Measurements from ENCODE around the gene SPTSSB.

Gene SPTSSB

GRCh38 chr3:161295325-161295724, 76.0 kb downstream of the SPTSSB start:
- TF ChIP-seq CTCF (IDR thresholded peaks at IDR 0.05) = no peak
- no peaks in the 10 kb centered on the region for H3K9me3 ChIP-seq
- H3K4me1 ChIP-seq = no peaks in the 10 kb centered on the region
- no peak for DNase-seq
- no peaks in the 10 kb centered on the region for H3K36me3 ChIP-seq
- H3K27ac ChIP-seq = no peak overlapping the region
- intact Hi-C loops (cut with DNase I; ENCODE audit: low total_unique reads) = no loop called here
- no peak overlapping the region for H3K4me3 ChIP-seq
- H3K27me3 ChIP-seq = no peaks in the 10 kb centered on the region
